GM23338 (cell line): ENCODE results near the gene FMOD.

Experiments used
- CREB1 ChIP-seq: fragments of 250-450 bp; sonication (Bioruptor Pico); IDR thresholded peaks from 2 replicates; pipeline ENCODE4 v1.5.0; 2020; ENCODE audit warnings: low read depth, mild to moderate bottlenecking, moderate library complexity
- EZH2 ChIP-seq: fragments of 200-600 bp; sonication (generic); IDR thresholded peaks from one replicate; pipeline ENCODE4 v1.8.0; 2017; ENCODE audit warnings: antibody characterized with exemption, mild to moderate bottlenecking, low read depth; ENCODE audit not compliant: unreplicated experiment
- EZH2phosphoT487 ChIP-seq: fragments of 200-600 bp; sonication (generic); IDR thresholded peaks from one replicate; pipeline ENCODE4 v1.8.1; 2018; ENCODE audit warnings: antibody characterized with exemption; ENCODE audit not compliant: unreplicated experiment
- JUNB ChIP-seq: IDR thresholded peaks from one replicate; pipeline ENCODE4 v1.6.1; 2016; ENCODE audit warnings: antibody characterized with exemption; ENCODE audit not compliant: unreplicated experiment
- NANOG ChIP-seq: IDR thresholded peaks from 2 replicates; pipeline ENCODE4 v1.6.1; 2016; ENCODE audit warnings: antibody characterized with exemption, borderline replicate concordance
- POLR2AphosphoS5 ChIP-seq: IDR thresholded peaks from 2 replicates; pipeline ENCODE4 v1.6.1; 2016; ENCODE audit warnings: antibody characterized with exemption, low read depth
- STAT1 ChIP-seq: IDR thresholded peaks from one replicate; pipeline ENCODE4 v1.6.1; 2016; ENCODE audit warnings: antibody characterized with exemption; ENCODE audit not compliant: unreplicated experiment
- ZNF114 ChIP-seq: fragments of 250-450 bp; sonication (Bioruptor Pico); IDR thresholded peaks from 2 replicates; pipeline ENCODE4 v1.5.0; 2020; ENCODE audit warnings: mild to moderate bottlenecking, moderate library complexity
- ZNF331 ChIP-seq: fragments of 250-450 bp; sonication (Bioruptor Pico); IDR thresholded peaks from 2 replicates; pipeline ENCODE4 v1.5.0; 2020; ENCODE audit warnings: low read depth, mild to moderate bottlenecking, moderate library complexity
- TF ChIP-seq, protein P1 (sequence below), 2 experiments: fragments of 200-600 bp in 1 of 2; sonication (generic) in 1 of 2; conservative IDR thresholded peaks; 2 replicates each; pipeline versions ENCODE4 v1.5.1 to v1.6.1; 2016 to 2017; ENCODE audit warnings: antibody characterized with exemption in 2 of 2, low read depth in 2 of 2, mild to moderate bottlenecking in 2 of 2, moderate library complexity in 1 of 2
- TF ChIP-seq, protein P2 (sequence below): IDR thresholded peaks from one replicate; pipeline ENCODE4 v1.6.1; 2018; ENCODE audit warnings: antibody characterized with exemption; ENCODE audit not compliant: unreplicated experiment
- TF ChIP-seq, protein P3 (sequence below): fragments of 250-450 bp; sonication (Bioruptor Pico); IDR thresholded peaks from 2 replicates; pipeline ENCODE4 v1.5.0; 2020; ENCODE audit warnings: mild to moderate bottlenecking, moderate library complexity
- TF ChIP-seq, protein P4 (sequence below): IDR thresholded peaks from 2 replicates; pipeline ENCODE4 v1.6.1; 2016; ENCODE audit warnings: antibody characterized with exemption

DNA sequence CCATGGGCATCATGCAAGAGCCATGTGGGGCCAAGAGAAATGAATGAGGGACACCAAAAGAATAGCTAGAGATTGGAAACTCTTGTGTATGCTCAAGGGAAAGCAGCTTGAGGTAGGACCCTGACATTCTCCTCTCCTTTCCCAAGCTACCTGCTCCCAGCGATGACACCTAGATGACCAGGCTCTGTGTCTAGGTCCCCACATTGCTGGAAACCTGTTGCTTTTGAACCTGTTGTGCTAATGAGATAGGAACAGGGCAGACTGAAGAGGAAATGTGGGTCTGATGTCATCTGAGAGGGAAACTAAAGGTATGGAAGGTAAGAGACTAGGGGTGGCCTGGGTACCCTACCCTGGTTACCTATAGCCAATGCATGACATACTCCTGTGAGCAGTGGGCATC lies 1.8 kb downstream of the FMOD start:
- TF ChIP-seq, protein P1, sequence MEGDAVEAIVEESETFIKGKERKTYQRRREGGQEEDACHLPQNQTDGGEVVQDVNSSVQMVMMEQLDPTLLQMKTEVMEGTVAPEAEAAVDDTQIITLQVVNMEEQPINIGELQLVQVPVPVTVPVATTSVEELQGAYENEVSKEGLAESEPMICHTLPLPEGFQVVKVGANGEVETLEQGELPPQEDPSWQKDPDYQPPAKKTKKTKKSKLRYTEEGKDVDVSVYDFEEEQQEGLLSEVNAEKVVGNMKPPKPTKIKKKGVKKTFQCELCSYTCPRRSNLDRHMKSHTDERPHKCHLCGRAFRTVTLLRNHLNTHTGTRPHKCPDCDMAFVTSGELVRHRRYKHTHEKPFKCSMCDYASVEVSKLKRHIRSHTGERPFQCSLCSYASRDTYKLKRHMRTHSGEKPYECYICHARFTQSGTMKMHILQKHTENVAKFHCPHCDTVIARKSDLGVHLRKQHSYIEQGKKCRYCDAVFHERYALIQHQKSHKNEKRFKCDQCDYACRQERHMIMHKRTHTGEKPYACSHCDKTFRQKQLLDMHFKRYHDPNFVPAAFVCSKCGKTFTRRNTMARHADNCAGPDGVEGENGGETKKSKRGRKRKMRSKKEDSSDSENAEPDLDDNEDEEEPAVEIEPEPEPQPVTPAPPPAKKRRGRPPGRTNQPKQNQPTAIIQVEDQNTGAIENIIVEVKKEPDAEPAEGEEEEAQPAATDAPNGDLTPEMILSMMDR (conservative IDR thresholded peaks at IDR 0.05; ENCODE audit: low read depth in 2 of 2), result no peak
- TF ChIP-seq EZH2phosphoT487, result no peak
- no peak for TF ChIP-seq CREB1 (CRISPR knock-in tag)
- no peak for TF ChIP-seq POLR2AphosphoS5
- no peak for TF ChIP-seq STAT1
- no peak for TF ChIP-seq JUNB
- TF ChIP-seq, protein P2, sequence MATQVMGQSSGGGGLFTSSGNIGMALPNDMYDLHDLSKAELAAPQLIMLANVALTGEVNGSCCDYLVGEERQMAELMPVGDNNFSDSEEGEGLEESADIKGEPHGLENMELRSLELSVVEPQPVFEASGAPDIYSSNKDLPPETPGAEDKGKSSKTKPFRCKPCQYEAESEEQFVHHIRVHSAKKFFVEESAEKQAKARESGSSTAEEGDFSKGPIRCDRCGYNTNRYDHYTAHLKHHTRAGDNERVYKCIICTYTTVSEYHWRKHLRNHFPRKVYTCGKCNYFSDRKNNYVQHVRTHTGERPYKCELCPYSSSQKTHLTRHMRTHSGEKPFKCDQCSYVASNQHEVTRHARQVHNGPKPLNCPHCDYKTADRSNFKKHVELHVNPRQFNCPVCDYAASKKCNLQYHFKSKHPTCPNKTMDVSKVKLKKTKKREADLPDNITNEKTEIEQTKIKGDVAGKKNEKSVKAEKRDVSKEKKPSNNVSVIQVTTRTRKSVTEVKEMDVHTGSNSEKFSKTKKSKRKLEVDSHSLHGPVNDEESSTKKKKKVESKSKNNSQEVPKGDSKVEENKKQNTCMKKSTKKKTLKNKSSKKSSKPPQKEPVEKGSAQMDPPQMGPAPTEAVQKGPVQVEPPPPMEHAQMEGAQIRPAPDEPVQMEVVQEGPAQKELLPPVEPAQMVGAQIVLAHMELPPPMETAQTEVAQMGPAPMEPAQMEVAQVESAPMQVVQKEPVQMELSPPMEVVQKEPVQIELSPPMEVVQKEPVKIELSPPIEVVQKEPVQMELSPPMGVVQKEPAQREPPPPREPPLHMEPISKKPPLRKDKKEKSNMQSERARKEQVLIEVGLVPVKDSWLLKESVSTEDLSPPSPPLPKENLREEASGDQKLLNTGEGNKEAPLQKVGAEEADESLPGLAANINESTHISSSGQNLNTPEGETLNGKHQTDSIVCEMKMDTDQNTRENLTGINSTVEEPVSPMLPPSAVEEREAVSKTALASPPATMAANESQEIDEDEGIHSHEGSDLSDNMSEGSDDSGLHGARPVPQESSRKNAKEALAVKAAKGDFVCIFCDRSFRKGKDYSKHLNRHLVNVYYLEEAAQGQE, result no peak
- no peak for TF ChIP-seq EZH2
- TF ChIP-seq, protein P3, sequence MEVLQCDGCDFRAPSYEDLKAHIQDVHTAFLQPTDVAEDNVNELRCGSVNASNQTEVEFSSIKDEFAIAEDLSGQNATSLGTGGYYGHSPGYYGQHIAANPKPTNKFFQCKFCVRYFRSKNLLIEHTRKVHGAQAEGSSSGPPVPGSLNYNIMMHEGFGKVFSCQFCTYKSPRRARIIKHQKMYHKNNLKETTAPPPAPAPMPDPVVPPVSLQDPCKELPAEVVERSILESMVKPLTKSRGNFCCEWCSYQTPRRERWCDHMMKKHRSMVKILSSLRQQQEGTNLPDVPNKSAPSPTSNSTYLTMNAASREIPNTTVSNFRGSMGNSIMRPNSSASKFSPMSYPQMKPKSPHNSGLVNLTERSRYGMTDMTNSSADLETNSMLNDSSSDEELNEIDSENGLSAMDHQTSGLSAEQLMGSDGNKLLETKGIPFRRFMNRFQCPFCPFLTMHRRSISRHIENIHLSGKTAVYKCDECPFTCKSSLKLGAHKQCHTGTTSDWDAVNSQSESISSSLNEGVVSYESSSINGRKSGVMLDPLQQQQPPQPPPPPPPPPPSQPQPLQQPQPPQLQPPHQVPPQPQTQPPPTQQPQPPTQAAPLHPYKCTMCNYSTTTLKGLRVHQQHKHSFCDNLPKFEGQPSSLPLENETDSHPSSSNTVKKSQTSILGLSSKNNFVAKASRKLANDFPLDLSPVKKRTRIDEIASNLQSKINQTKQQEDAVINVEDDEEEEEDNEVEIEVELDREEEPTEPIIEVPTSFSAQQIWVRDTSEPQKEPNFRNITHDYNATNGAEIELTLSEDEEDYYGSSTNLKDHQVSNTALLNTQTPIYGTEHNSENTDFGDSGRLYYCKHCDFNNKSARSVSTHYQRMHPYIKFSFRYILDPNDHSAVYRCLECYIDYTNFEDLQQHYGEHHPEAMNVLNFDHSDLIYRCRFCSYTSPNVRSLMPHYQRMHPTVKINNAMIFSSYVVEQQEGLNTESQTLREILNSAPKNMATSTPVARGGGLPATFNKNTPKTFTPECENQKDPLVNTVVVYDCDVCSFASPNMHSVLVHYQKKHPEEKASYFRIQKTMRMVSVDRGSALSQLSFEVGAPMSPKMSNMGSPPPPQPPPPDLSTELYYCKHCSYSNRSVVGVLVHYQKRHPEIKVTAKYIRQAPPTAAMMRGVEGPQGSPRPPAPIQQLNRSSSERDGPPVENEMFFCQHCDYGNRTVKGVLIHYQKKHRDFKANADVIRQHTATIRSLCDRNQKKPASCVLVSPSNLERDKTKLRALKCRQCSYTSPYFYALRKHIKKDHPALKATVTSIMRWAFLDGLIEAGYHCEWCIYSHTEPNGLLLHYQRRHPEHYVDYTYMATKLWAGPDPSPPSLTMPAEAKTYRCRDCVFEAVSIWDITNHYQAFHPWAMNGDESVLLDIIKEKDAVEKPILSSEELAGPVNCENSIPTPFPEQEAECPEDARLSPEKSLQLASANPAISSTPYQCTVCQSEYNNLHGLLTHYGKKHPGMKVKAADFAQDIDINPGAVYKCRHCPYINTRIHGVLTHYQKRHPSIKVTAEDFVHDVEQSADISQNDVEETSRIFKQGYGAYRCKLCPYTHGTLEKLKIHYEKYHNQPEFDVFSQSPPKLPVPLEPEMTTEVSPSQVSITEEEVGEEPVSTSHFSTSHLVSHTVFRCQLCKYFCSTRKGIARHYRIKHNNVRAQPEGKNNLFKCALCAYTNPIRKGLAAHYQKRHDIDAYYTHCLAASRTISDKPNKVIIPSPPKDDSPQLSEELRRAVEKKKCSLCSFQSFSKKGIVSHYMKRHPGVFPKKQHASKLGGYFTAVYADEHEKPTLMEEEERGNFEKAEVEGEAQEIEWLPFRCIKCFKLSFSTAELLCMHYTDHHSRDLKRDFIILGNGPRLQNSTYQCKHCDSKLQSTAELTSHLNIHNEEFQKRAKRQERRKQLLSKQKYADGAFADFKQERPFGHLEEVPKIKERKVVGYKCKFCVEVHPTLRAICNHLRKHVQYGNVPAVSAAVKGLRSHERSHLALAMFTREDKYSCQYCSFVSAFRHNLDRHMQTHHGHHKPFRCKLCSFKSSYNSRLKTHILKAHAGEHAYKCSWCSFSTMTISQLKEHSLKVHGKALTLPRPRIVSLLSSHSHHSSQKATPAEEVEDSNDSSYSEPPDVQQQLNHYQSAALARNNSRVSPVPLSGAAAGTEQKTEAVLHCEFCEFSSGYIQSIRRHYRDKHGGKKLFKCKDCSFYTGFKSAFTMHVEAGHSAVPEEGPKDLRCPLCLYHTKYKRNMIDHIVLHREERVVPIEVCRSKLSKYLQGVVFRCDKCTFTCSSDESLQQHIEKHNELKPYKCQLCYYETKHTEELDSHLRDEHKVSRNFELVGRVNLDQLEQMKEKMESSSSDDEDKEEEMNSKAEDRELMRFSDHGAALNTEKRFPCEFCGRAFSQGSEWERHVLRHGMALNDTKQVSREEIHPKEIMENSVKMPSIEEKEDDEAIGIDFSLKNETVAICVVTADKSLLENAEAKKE (CRISPR knock-in tag), result no peak
- no peak for TF ChIP-seq NANOG
- TF ChIP-seq ZNF331 (CRISPR knock-in tag), result no peak
- no peak for TF ChIP-seq ZNF114 (CRISPR knock-in tag)
- TF ChIP-seq, protein P4, sequence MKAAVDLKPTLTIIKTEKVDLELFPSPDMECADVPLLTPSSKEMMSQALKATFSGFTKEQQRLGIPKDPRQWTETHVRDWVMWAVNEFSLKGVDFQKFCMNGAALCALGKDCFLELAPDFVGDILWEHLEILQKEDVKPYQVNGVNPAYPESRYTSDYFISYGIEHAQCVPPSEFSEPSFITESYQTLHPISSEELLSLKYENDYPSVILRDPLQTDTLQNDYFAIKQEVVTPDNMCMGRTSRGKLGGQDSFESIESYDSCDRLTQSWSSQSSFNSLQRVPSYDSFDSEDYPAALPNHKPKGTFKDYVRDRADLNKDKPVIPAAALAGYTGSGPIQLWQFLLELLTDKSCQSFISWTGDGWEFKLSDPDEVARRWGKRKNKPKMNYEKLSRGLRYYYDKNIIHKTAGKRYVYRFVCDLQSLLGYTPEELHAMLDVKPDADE, result no peak
